Measurements from ENCODE around the gene GAPDH.
A peak's percentile ranks its signal among the peaks of the same experiment; 100 is the strongest.
"Not testable (repeated sequence)": the region's sequence is repeated elsewhere in the genome, so short reads cannot be mapped to it uniquely, and the experiment has no call there.

The GAPDH gene

GRCh38 chr12:6494258-6494743 lies 40.0 kb upstream of the GAPDH start:
- Mint-ChIP-seq H3K27ac (peak overlapping the region; percentile 97 to 99 (median 99)), H3K4me1 (peaks cover 27% of the 10 kb centered on the region), H3K4me3 (peak overlapping the region; percentile 89 to 97 (median 90)), H3K36me3 (ENCODE audit: low read depth) (peaks cover 23% of the 10 kb centered on the region), H3K9me3 (no peaks in the 10 kb centered on the region), H3K27me3 (ENCODE audit: low read depth) (no peaks in the 10 kb centered on the region)
- TF ChIP-seq CTCF (IDR thresholded peaks at IDR 0.05; ENCODE audit: unreplicated experiment in 3 of 3): no peak

- Mint-ChIP-seq H3K36me3 (ENCODE audit: low read depth) (peaks cover 23% of the 10 kb centered on the region), H3K4me3 (peak overlapping the region; percentile 89 to 97 (median 90)), H3K4me1 (peaks cover 27% of the 10 kb centered on the region), H3K9me3 (no peaks in the 10 kb centered on the region), H3K27me3 (ENCODE audit: low read depth) (no peaks in the 10 kb centered on the region), H3K27ac (peak overlapping the region; percentile 97 to 99 (median 99))
- no peak for TF ChIP-seq CTCF (IDR thresholded peaks at IDR 0.05; ENCODE audit: unreplicated experiment in 3 of 3)
These were observed 39.3 kb upstream of the GAPDH start for GRCh38 chr12:6494968-6495367.

- Mint-ChIP-seq H3K4me3 (peak overlapping the region; percentile 48 to 56 (median 53)), H3K36me3 (ENCODE audit: low read depth) (peaks cover 23% of the 10 kb centered on the region), H3K4me1 (peaks cover 21% of the 10 kb centered on the region)
- H3K9me3 Mint-ChIP-seq; H3K27me3 Mint-ChIP-seq (ENCODE audit: low read depth); H3K27ac Mint-ChIP-seq: not testable (repeated sequence)
These were observed 37.0 kb upstream of the GAPDH start for GRCh38 chr12:6497291-6497690.

GRCh38 chr12:6500466-6500865 lies 33.9 kb upstream of the GAPDH start:
- Mint-ChIP-seq H3K9me3 (no peaks in the 10 kb centered on the region), H3K27me3 (ENCODE audit: low read depth) (no peaks in the 10 kb centered on the region), H3K36me3 (ENCODE audit: low read depth) (peaks cover 24% of the 10 kb centered on the region), H3K4me1 (peaks cover 1% of the 10 kb centered on the region), H3K4me3 (no peak overlapping the region), H3K27ac (no peak overlapping the region)
- no peak for TF ChIP-seq CTCF (IDR thresholded peaks at IDR 0.05; ENCODE audit: unreplicated experiment in 3 of 3)

- H3K4me1 Mint-ChIP-seq: no peaks in the 10 kb centered on the region
- no peak overlapping the region for H3K4me3 Mint-ChIP-seq
- peaks cover 52% of the 10 kb centered on the region for H3K36me3 Mint-ChIP-seq (ENCODE audit: low read depth)
- TF ChIP-seq CTCF (IDR thresholded peaks at IDR 0.05; ENCODE audit: unreplicated experiment in 3 of 3): no peak
- no peaks in the 10 kb centered on the region for H3K27me3 Mint-ChIP-seq (ENCODE audit: low read depth)
- H3K9me3 Mint-ChIP-seq: no peaks in the 10 kb centered on the region
- H3K27ac Mint-ChIP-seq: peak overlapping the region in 2 of 3 experiments; percentile 33 to 37
These were observed 27.0 kb upstream of the GAPDH start for GRCh38 chr12:6507102-6507998.

- Mint-ChIP-seq H3K36me3 (ENCODE audit: low read depth) (peaks cover 57% of the 10 kb centered on the region), H3K4me3 (no peak overlapping the region), H3K27ac (peak overlapping the region in 1 of 3 experiments; percentile 37), H3K4me1 (no peaks in the 10 kb centered on the region), H3K27me3 (ENCODE audit: low read depth) (no peaks in the 10 kb centered on the region), H3K9me3 (no peaks in the 10 kb centered on the region)
- no peak for TF ChIP-seq CTCF (IDR thresholded peaks at IDR 0.05; ENCODE audit: unreplicated experiment in 3 of 3)
These were observed 26.2 kb upstream of the GAPDH start for GRCh38 chr12:6508087-6508486.
